CD4-positive, alpha-beta T cell treated with Interleukin-21 for 1 hour (primary cell): ENCODE results near the gene TMEM200C.

Experiments
- DNase-seq: peaks from one replicate; pipeline ENCODE4 v3.0.0-alpha.2; 2020

TMEM200C gene

GRCh38 chr18:5895299-5895875, at the start of gene TMEM200C:
TMEM200C (minus strand) TSS chr18:5895522; CDS start chr18:5892063, 3,459 bp downstream.
- no peak for DNase-seq

DNA sequence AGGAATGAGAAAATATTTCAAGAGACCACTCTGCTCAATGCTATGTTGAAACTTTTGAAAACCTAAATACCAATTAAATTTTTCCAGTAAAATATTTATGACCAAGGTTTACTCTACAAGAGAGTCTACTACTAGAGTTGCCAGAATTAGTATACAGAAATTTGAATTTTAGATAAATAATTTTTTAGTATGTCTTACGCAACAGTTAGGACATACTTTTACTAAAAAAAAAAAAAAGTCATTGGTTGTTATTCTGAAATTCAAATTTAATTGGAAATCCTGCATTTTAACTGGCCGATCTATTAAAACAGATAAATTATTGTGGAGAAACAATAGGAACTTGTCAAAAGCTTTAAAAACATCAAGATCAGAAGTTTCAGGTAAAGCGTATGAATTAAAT, 49.1 kb upstream of the TMEM200C start:
- no peak for DNase-seq

- DNase-seq: no peak
Observed at GRCh38 chr18:5943514-5943913, 48.2 kb upstream of the TMEM200C start.

GRCh38 chr18:5942591-5942990, 47.3 kb upstream of the TMEM200C start:
- DNase-seq: no peak

DNA sequence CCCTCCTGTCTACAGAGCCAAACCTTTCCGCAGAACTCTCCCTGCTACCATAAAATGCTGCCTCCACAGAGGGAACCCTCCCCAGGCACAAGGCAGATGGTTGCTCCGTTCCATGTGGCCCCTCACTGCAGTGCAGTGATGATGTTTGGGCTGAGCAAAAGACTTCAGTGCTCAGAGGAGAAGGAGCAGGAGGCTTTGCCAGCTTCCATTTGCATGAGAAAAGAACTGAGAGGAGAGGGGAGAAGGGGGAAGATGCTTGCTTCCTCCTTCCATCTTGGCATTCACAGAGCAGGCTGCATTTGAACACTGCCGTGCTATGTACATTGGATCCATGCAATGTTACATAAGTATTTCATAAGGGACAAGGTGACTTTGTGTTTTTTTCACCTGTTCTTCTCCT, 46.6 kb upstream of the TMEM200C start:
- DNase-seq: no peak

- no peak for DNase-seq
Observed at GRCh38 chr18:5939801-5940667, 44.7 kb upstream of the TMEM200C start.

GRCh38 chr18:5937795-5938194, 42.5 kb upstream of the TMEM200C start:
- DNase-seq: no peak

GRCh38 chr18:5937121-5937520, 41.8 kb upstream of the TMEM200C start:
- no peak for DNase-seq

- DNase-seq: no peak
Observed at GRCh38 chr18:5930789-5931188, 35.5 kb upstream of the TMEM200C start.

GRCh38 chr18:5918205-5918858, 23.0 kb upstream of the TMEM200C start:
- DNase-seq: no peak

GRCh38 chr18:5914951-5915350, 19.6 kb upstream of the TMEM200C start:
- DNase-seq: no peak

- DNase-seq: no peak
Observed at GRCh38 chr18:5914016-5914415, 18.7 kb upstream of the TMEM200C start.

GRCh38 chr18:5912566-5912965, 17.2 kb upstream of the TMEM200C start:
- DNase-seq: no peak

DNA sequence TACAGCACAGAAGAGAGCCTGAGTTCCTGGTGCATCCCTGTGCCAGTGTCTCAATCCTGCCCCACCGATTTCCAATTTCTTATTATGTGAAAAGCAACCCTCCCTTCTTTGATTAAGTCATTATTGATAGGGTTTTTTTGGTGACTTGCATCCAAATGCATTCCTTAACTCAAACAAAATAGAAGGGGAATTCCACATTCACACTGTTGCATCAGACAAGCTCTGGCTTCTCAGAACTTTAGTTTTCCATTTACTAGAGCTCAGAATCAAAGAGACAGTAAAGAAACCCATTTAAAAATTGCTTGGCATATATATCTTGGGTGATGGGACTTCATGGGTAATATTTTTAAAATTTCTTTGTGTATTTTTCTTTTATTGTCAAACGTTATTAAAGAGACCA, 13.8 kb upstream of the TMEM200C start:
- DNase-seq: no peak

- DNase-seq: no peak
Observed at GRCh38 chr18:5903386-5903785, 8.1 kb upstream of the TMEM200C start.

DNA sequence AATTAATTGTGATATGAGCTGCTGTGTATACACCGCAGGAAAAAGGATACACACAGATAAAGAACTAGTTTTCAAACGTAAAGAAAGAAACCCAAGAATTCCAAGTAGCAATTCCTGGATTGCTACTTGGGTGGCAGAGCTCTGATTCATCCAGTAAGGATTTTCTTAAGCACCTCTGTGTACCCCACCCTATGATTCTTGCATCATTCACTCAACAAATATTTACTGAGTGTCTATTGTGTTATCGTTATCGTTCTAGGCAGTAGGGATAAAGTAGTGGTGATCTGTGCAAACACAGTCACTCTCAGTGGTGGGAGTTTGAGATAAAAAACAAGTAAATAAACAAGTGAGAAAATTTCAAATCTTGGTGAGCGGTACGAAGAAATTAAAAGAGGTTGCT, 4.9 kb upstream of the TMEM200C start:
- no peak for DNase-seq

GRCh38 chr18:5899835-5900234, 4.5 kb upstream of the TMEM200C start:
- no peak for DNase-seq

DNA sequence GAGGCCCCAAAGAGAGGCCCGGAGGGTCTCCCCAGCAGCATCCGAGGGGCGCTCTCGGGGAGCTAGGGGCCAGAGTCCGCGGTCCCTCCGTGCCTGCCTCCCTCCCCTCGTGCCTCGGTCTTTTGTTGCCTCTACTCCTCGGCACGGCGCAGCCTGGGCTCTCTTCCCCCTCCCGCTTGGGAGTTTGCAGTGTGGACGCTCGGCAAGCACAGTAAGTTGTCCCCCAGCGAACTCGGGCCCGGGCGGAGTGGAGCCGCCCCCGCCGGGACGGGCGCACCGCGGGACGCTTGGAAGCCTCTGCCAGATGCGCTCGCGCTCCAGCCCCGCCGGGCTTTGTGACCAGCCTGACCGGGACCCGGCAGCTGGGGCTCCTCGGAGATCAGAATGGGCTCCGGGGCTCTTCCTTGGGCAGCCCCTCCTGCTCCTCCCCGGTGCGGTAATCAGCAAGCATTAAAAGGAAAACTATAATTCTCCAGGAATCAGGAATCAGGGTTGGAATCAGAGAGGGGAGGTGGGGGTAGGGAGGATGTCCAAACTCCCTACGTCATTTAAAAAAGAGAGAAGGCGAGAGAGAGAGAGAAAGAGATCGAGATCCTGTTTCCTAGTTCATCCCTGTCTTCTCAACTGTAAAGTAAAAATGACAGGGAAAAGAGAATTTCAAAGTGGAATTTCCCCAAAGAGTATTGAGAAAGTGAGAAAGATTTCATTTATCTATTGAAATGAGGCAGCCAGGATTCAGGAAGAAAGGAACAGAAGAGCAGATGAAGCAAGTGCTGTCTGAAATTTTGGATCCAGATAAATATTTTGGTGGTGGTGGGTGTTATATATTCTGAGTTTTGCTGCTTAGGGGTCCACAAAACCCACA, 786 bp upstream of the TMEM200C start:
- DNase-seq: no peak

GRCh38 chr18:5894611-5895298, 567 bp downstream of the TMEM200C start:
- no peak for DNase-seq

DNA sequence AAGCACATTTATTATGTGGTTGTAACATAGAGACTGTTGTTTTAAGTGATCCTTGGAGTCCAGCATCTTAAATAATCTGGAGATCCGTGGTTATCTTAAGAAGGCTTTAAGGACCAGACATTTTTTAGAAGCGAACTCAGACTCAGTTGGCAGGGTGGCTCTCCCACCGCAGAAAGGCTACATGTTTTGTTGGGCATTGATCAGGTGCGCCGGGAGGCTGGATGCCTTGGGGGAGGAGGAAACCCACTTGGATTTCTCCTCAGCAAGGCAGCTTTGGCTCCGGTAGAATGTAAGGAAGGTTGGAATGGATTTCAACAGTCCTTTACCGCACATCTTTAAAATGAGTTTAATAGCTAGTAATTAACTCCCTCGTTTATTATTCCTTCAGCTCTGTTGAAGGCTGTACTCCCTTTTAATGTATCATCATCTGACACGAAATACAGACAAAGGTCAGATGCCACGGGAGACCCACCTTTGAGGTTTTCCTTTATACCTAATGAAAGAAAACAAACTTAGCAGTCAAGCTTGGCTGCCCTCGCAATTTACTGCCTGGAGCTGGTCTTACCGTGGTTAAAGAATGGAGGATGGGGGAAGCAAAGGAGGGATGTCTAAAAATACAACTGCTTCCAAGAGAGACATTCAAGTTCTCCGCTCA, 1.2 kb downstream of the TMEM200C start:
- no peak for DNase-seq

GRCh38 chr18:5892823-5893431, 2.4 kb downstream of the TMEM200C start:
- no peak for DNase-seq

- no peak for DNase-seq
Observed at GRCh38 chr18:5891854-5892215, 3.5 kb downstream of the TMEM200C start.
